Astrocyte (in vitro differentiated cells and primary cell): ENCODE data around the gene PRG2. TPM values are rescaled to one million over a fixed set of nuclear protein-coding genes. Genes with fewer than 3 reads are reported as not detected.

Experiments used
- DNase-seq: peaks from one replicate; pipeline ENCODE4 v3.0.0-alpha.2; 2010; ENCODE audit warnings: low read depth
- FAIRE-seq: peaks from 2 replicates; lab custom pipeline; 2011; peaks lifted over from hg19 to GRCh38; lab: Jason Lieb, UNC
- H2AFZ ChIP-seq: 2 replicates; pipeline ENCODE4 v1.6.0; 2012; ENCODE audit warnings: low read depth, low read length, inconsistent platforms
- H3K27ac ChIP-seq: 2 replicates; pipeline ENCODE4 v1.5.1; 2011; ENCODE audit warnings: low read depth, low read length, inconsistent platforms
- H3K27me3 ChIP-seq: 2 replicates; pipeline ENCODE4 v1.6.0; 2011; ENCODE audit warnings: low read length, inconsistent platforms; ENCODE audit not compliant: insufficient read depth
- H3K36me3 ChIP-seq: 2 replicates; pipeline ENCODE4 v1.5.1; 2011; ENCODE audit warnings: low read length, inconsistent platforms; ENCODE audit not compliant: insufficient read depth
- H3K4me1 ChIP-seq: 2 replicates; pipeline ENCODE4 v1.5.1; 2011; ENCODE audit warnings: low read length, inconsistent platforms; ENCODE audit not compliant: insufficient read depth
- H3K4me2 ChIP-seq: 2 replicates; pipeline ENCODE4 v1.6.0; 2012; ENCODE audit warnings: low read length, inconsistent platforms
- H3K4me3 ChIP-seq: 2 replicates; pipeline ENCODE4 v1.5.1; 2011; ENCODE audit warnings: low read depth, mild to moderate bottlenecking, low read length, inconsistent platforms; ENCODE audit not compliant: insufficient read depth
- H3K79me2 ChIP-seq: 2 replicates; pipeline ENCODE4 v1.6.0; 2012; ENCODE audit warnings: mild to moderate bottlenecking, low read length, inconsistent platforms; ENCODE audit not compliant: insufficient read depth
- H3K9ac ChIP-seq: 2 replicates; pipeline ENCODE4 v1.6.0; 2012; ENCODE audit warnings: mild to moderate bottlenecking, low read length, inconsistent platforms
- H3K9me3 ChIP-seq: 2 replicates; pipeline ENCODE4 v1.5.1; 2012; ENCODE audit warnings: low read depth, mild to moderate bottlenecking, low read length, inconsistent platforms; ENCODE audit not compliant: insufficient read depth
- H4K20me1 ChIP-seq: 2 replicates; pipeline ENCODE4 v1.6.0; 2012; ENCODE audit warnings: low read length, inconsistent platforms; ENCODE audit not compliant: insufficient read depth
- H3K27ac Mint-ChIP-seq: one replicate; pipeline ENCODE4 v1.8.0; 2021; ENCODE audit warnings: mild to moderate bottlenecking, mixed read lengths; ENCODE audit not compliant: unreplicated experiment
- H3K27me3 Mint-ChIP-seq: one replicate; pipeline ENCODE4 v1.8.0; 2021; ENCODE audit warnings: low read depth, mixed read lengths; ENCODE audit not compliant: unreplicated experiment
- H3K36me3 Mint-ChIP-seq: one replicate; pipeline ENCODE4 v1.8.0; 2021; ENCODE audit warnings: low read depth, mixed read lengths; ENCODE audit not compliant: unreplicated experiment
- H3K4me1 Mint-ChIP-seq: one replicate; pipeline ENCODE4 v1.8.0; 2021; ENCODE audit warnings: low read depth, mixed read lengths; ENCODE audit not compliant: unreplicated experiment
- H3K4me3 Mint-ChIP-seq: one replicate; pipeline ENCODE4 v1.8.0; 2021; ENCODE audit warnings: mild to moderate bottlenecking, moderate library complexity, mixed read lengths; ENCODE audit not compliant: unreplicated experiment
- H3K9me3 Mint-ChIP-seq: one replicate; pipeline ENCODE4 v1.8.0; 2021; ENCODE audit warnings: mild to moderate bottlenecking, mixed read lengths; ENCODE audit not compliant: unreplicated experiment
- EZH2 ChIP-seq: IDR thresholded peaks from 2 replicates; pipeline ENCODE4 v1.6.1; 2012; ENCODE audit warnings: mild to moderate bottlenecking, low read length, inconsistent platforms; ENCODE audit not compliant: insufficient read depth
- total RNA-seq: library from RNA; stranded (reverse); gene quantifications from 2 replicates; pipeline ENCODE4 v1.2.1, GENCODE V29; 2021
- TF ChIP-seq, protein P1 (sequence below): IDR thresholded peaks from 2 replicates; pipeline ENCODE4 v1.5.1; 2011; ENCODE audit warnings: low read depth, mild to moderate bottlenecking, inconsistent platforms, low read length, moderate library complexity; ENCODE audit not compliant: insufficient read depth

PRG2 gene
- total RNA-seq, 1 donor from 2014 or later = not detected

DNA sequence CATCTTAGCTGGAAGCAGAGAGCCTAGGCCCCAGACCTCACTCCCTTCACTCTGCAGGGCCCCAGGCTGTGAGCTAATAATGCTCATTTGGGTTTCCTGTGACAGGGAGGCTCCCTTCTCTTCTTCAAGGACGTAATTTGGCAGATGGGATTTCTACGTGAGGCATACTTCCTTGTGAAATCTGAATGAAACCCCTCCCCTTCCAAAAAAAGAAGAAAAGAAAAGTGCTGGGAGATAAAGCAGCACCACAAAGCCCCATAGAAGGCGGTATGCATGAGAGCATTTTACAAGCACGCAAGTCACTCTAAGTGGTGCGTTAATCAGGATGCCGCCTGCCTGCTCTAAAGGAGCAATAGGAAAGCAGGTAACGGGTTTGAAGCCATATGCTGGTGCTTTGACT, 46.6 kb downstream of the PRG2 start:
- DNase-seq = no peak
- TF ChIP-seq, protein P1, sequence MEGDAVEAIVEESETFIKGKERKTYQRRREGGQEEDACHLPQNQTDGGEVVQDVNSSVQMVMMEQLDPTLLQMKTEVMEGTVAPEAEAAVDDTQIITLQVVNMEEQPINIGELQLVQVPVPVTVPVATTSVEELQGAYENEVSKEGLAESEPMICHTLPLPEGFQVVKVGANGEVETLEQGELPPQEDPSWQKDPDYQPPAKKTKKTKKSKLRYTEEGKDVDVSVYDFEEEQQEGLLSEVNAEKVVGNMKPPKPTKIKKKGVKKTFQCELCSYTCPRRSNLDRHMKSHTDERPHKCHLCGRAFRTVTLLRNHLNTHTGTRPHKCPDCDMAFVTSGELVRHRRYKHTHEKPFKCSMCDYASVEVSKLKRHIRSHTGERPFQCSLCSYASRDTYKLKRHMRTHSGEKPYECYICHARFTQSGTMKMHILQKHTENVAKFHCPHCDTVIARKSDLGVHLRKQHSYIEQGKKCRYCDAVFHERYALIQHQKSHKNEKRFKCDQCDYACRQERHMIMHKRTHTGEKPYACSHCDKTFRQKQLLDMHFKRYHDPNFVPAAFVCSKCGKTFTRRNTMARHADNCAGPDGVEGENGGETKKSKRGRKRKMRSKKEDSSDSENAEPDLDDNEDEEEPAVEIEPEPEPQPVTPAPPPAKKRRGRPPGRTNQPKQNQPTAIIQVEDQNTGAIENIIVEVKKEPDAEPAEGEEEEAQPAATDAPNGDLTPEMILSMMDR = no peak
- no peak for TF ChIP-seq EZH2
- Histone ChIP-seq H3K27ac (no peak overlapping the region), H3K9ac (no peak overlapping the region), H3K36me3 (no peaks in the 10 kb centered on the region), H3K4me1 (no peaks in the 10 kb centered on the region), H3K4me3 (no peak overlapping the region), H3K79me2 (no peaks in the 10 kb centered on the region), H3K9me3 (no peaks in the 10 kb centered on the region), H2AFZ (no peak overlapping the region), H3K27me3 (peaks cover 15% of the 10 kb centered on the region), H3K4me2 (no peak overlapping the region), H4K20me1 (no peaks in the 10 kb centered on the region)
- Mint-ChIP-seq H3K4me1 (no peaks in the 10 kb centered on the region), H3K36me3 (no peaks in the 10 kb centered on the region), H3K4me3 (no peak overlapping the region), H3K27me3 (peaks cover 41% of the 10 kb centered on the region), H3K27ac (no peak overlapping the region), H3K9me3 (peaks cover 3% of the 10 kb centered on the region)
- no peak for FAIRE-seq

- Histone ChIP-seq H3K4me1 (no peaks in the 10 kb centered on the region), H3K79me2 (no peaks in the 10 kb centered on the region), H3K4me3 (no peak overlapping the region), H3K27ac (no peak overlapping the region), H3K4me2 (no peak overlapping the region), H3K9me3 (no peaks in the 10 kb centered on the region), H3K27me3 (peaks cover 15% of the 10 kb centered on the region), H3K36me3 (no peaks in the 10 kb centered on the region), H3K9ac (no peak overlapping the region), H2AFZ (no peak overlapping the region), H4K20me1 (no peaks in the 10 kb centered on the region)
- H3K4me1 Mint-ChIP-seq = no peaks in the 10 kb centered on the region
- H3K36me3 Mint-ChIP-seq = no peaks in the 10 kb centered on the region
- no peak for DNase-seq
- peaks cover 35% of the 10 kb centered on the region for H3K27me3 Mint-ChIP-seq
- no peak overlapping the region for H3K4me3 Mint-ChIP-seq
- FAIRE-seq = no peak
- H3K27ac Mint-ChIP-seq = no peak overlapping the region
- no peak for TF ChIP-seq EZH2
- TF ChIP-seq, protein P1 = no peak
- no peaks in the 10 kb centered on the region for H3K9me3 Mint-ChIP-seq
Observed at GRCh38 chr11:57342702-57343101, 47.7 kb downstream of the PRG2 start.

DNA sequence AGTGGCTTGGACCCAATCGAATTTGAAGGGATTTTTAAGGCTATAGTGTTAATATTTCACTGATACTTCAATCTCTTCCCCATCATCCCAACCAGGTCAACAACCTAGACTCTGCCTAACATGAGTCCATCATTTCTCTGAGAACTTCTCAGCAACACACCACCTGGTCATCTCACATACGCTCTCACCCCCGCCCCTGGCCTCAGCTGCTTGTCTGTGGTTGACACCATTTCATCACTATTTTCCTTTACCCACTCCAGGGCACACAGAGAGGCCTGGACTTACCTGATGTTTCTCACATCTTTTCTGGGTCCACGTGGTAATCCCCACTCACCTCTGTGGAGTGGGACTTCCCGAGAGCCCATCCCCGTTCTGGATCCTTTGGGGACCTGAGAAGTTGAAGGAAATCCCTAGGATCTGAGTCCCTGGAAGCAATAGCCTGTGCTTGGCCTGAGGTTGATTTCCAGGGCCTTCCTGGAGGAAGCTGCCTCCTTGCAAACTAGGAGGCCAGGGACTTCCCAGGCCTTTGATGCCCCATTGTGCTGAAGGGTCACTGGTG, 49.1 kb downstream of the PRG2 start:
- no peak for FAIRE-seq
- H3K27me3 ChIP-seq = peaks cover 15% of the 10 kb centered on the region
- Mint-ChIP-seq H3K4me3 (no peak overlapping the region), H3K27ac (no peak overlapping the region), H3K27me3 (peaks cover 25% of the 10 kb centered on the region), H3K9me3 (no peaks in the 10 kb centered on the region), H3K36me3 (no peaks in the 10 kb centered on the region), H3K4me1 (no peaks in the 10 kb centered on the region)
- no peak overlapping the region for H3K9ac ChIP-seq
- H3K9me3 ChIP-seq = no peaks in the 10 kb centered on the region
- no peak for TF ChIP-seq EZH2
- TF ChIP-seq, protein P1 = no peak
- H3K36me3 ChIP-seq = no peaks in the 10 kb centered on the region
- H4K20me1 ChIP-seq = no peaks in the 10 kb centered on the region
- no peak overlapping the region for H2AFZ ChIP-seq
- no peak overlapping the region for H3K4me2 ChIP-seq
- H3K27ac ChIP-seq = no peak overlapping the region
- peaks cover under 1% of the 10 kb centered on the region for H3K4me1 ChIP-seq
- H3K4me3 ChIP-seq = no peak overlapping the region
- no peak for DNase-seq
- peaks cover 2% of the 10 kb centered on the region for H3K79me2 ChIP-seq
